Stimulated activated naive CD4-positive, alpha-beta T cell treated with Interleukin-2 at 50 U/mL for 16 hours (primary cell): ENCODE data around the gene MAP3K5.
A peak's percentile ranks its signal among the peaks of the same experiment; 100 is the strongest.
"Not testable (repeated sequence)": the region's sequence is repeated elsewhere in the genome, so short reads cannot be mapped to it uniquely, and the experiment has no call there.

Experiments
- DNase-seq: peaks from one replicate; lab custom pipeline; 2025; lab: John Stamatoyannopoulos, UW

The MAP3K5 gene

GRCh38 chr6:136792410-136793262 lies at the start of gene MAP3K5:
TSS of gene MAP3K5 (minus strand) at chr6:136792477. CDS start at chr6:136792157, 320 bp downstream.
- DNase-seq: peak; percentile 94

GRCh38 chr6:136840276-136841001 lies 48.2 kb upstream of the MAP3K5 start:
- DNase-seq: no peak

GRCh38 chr6:136831873-136832562 lies 39.7 kb upstream of the MAP3K5 start:
- no peak for DNase-seq

GRCh38 chr6:136826216-136826615 lies 33.9 kb upstream of the MAP3K5 start:
- DNase-seq: no peak

GRCh38 chr6:136823128-136823660 lies 30.9 kb upstream of the MAP3K5 start:
- DNase-seq: no peak

- DNase-seq: peak; percentile 87
These were observed 30.3 kb upstream of the MAP3K5 start, which contains the start of gene PEX7 for GRCh38 chr6:136822376-136823127. TSS of gene PEX7 (plus strand) at chr6:136822592. CDS start at chr6:136822666, 74 bp downstream.

- DNase-seq: peak; percentile 40
These were observed 29.7 kb upstream of the MAP3K5 start for GRCh38 chr6:136822046-136822375.

- DNase-seq: no peak
These were observed 28.3 kb upstream of the MAP3K5 start for GRCh38 chr6:136820561-136820960.

- DNase-seq: no peak
These were observed 24.4 kb upstream of the MAP3K5 start for GRCh38 chr6:136816656-136817055.

GRCh38 chr6:136815608-136816007 lies 23.3 kb upstream of the MAP3K5 start:
- DNase-seq: not testable (repeated sequence)

GRCh38 chr6:136812174-136812573 lies 19.9 kb upstream of the MAP3K5 start:
- no peak for DNase-seq

- DNase-seq: no peak
These were observed 19.0 kb upstream of the MAP3K5 start for GRCh38 chr6:136811272-136811671.

- DNase-seq: no peak
These were observed 17.0 kb upstream of the MAP3K5 start for GRCh38 chr6:136809091-136809860.

- no peak for DNase-seq
These were observed 11.3 kb upstream of the MAP3K5 start for GRCh38 chr6:136803608-136804007.

GRCh38 chr6:136801581-136801980 lies 9.3 kb upstream of the MAP3K5 start:
- DNase-seq: no peak

GRCh38 chr6:136798044-136798443 lies 5.8 kb upstream of the MAP3K5 start:
- DNase-seq: no peak

- DNase-seq: no peak
These were observed 3.7 kb upstream of the MAP3K5 start for GRCh38 chr6:136795996-136796395.

- DNase-seq: no peak
These were observed 3.1 kb upstream of the MAP3K5 start for GRCh38 chr6:136795386-136795785.

GRCh38 chr6:136793363-136793762 lies 1.1 kb upstream of the MAP3K5 start:
- DNase-seq: no peak

GRCh38 chr6:136792095-136792409 lies 225 bp downstream of the MAP3K5 start:
- no peak for DNase-seq
